HG02571 (cell line): ENCODE data around the gene GAPVD1.
"Not testable (repeated sequence)": the region's sequence is repeated elsewhere in the genome, so short reads cannot be mapped to it uniquely, and the experiment has no call there.

Experiments
- ATAC-seq: cut with Tn5 transposase; IDR thresholded peaks from one replicate; pipeline ENCODE4 v1.9.1; 2021; ENCODE audit warnings: mild to moderate bottlenecking, moderate library complexity; ENCODE audit not compliant: unreplicated experiment

The GAPVD1 gene

GRCh38 chr9:125243792-125244260, 17.8 kb upstream of the GAPVD1 start:
- no peak for ATAC-seq

GRCh38 chr9:125246261-125246667, 15.4 kb upstream of the GAPVD1 start:
- ATAC-seq, result no peak

- ATAC-seq, result no peak
Observed at GRCh38 chr9:125254231-125254630, 7.4 kb upstream of the GAPVD1 start.

- no peak for ATAC-seq
Observed at GRCh38 chr9:125255781-125256391, 5.7 kb upstream of the GAPVD1 start.

GRCh38 chr9:125258160-125258785, 3.4 kb upstream of the GAPVD1 start:
- ATAC-seq, result no peak

- no peak for ATAC-seq
Observed at GRCh38 chr9:125258832-125259534, 2.6 kb upstream of the GAPVD1 start.

- no peak for ATAC-seq
Observed at GRCh38 chr9:125260561-125260960, 1.1 kb upstream of the GAPVD1 start.

GRCh38 chr9:125262294-125262991, 817 bp downstream of the GAPVD1 start:
- no peak for ATAC-seq

GRCh38 chr9:125264068-125264467, 2.4 kb downstream of the GAPVD1 start:
- not testable (repeated sequence) for ATAC-seq

GRCh38 chr9:125268394-125269013, 6.9 kb downstream of the GAPVD1 start:
- no peak for ATAC-seq

- ATAC-seq, result no peak
Observed at GRCh38 chr9:125269014-125269397, 7.4 kb downstream of the GAPVD1 start.

- no peak for ATAC-seq
Observed at GRCh38 chr9:125271081-125271480, 9.5 kb downstream of the GAPVD1 start.

- no peak for ATAC-seq
Observed at GRCh38 chr9:125272697-125273096, 11.1 kb downstream of the GAPVD1 start.

GRCh38 chr9:125276771-125277170, 15.1 kb downstream of the GAPVD1 start:
- ATAC-seq, result no peak

GRCh38 chr9:125277411-125277810, 15.8 kb downstream of the GAPVD1 start:
- no peak for ATAC-seq

- no peak for ATAC-seq
Observed at GRCh38 chr9:125280945-125281344, 19.3 kb downstream of the GAPVD1 start.

GRCh38 chr9:125284855-125285254, 23.2 kb downstream of the GAPVD1 start:
- ATAC-seq, result no peak

- not testable (repeated sequence) for ATAC-seq
Observed at GRCh38 chr9:125286935-125287433, 25.4 kb downstream of the GAPVD1 start.

GRCh38 chr9:125293134-125293533, 31.5 kb downstream of the GAPVD1 start:
- no peak for ATAC-seq

GRCh38 chr9:125295657-125296056, 34.0 kb downstream of the GAPVD1 start:
- no peak for ATAC-seq

GRCh38 chr9:125296843-125297372, 35.3 kb downstream of the GAPVD1 start:
- no peak for ATAC-seq
